PFSK-1 (cell line): ENCODE data around the gene NCOA5.

Source experiments
- POLR2AphosphoS5 ChIP-seq: IDR thresholded peaks from 2 replicates; pipeline ENCODE4 v1.6.1; 2012; ENCODE audit warnings: low read depth, mild to moderate bottlenecking, control low read depth, low read length, moderate library complexity
- REST ChIP-seq, 2 experiments: IDR thresholded peaks; 2 replicates each; pipeline versions ENCODE4 v1.6.1 to v1.8.0; 2011 to 2012; ENCODE audit warnings: low read depth in 2 of 2, low read length in 2 of 2, control low read depth in 1 of 2, inconsistent platforms in 1 of 2, mild to moderate bottlenecking in 1 of 2, moderate library complexity in 1 of 2; ENCODE audit not compliant: insufficient read depth in 1 of 2
- SIN3A ChIP-seq: IDR thresholded peaks from 2 replicates; pipeline ENCODE4 v1.6.1; 2012; ENCODE audit warnings: mild to moderate bottlenecking, low read length, moderate library complexity, borderline replicate concordance; ENCODE audit not compliant: insufficient read depth

GRCh38 chr20:46028772-46029371 lies 60.9 kb downstream of the NCOA5 start, which contains the start of gene SLC12A5:
- no peak for TF ChIP-seq REST (IDR thresholded peaks at IDR 0.05; ENCODE audit: insufficient read depth in 1 of 2, low read depth in 2 of 2, low read length in 2 of 2)
- TF ChIP-seq POLR2AphosphoS5, result no peak
- TF ChIP-seq SIN3A, result no peak
